ENCODE measurements around the gene GPR107. TPM values are rescaled to one million over a fixed set of nuclear protein-coding genes. Genes with fewer than 3 reads are reported as not detected.

Gene GPR107
- total RNA-seq, 1 donor from 2014 or later: 43.8 TPM

- no peaks in the 10 kb centered on the region for H3K36me3 Mint-ChIP-seq (ENCODE audit: low read depth)
- H3K4me3 Mint-ChIP-seq: no peak overlapping the region
- DNase-seq (ENCODE audit: low read depth, low spot score): no peak
- TF ChIP-seq, protein P1, sequence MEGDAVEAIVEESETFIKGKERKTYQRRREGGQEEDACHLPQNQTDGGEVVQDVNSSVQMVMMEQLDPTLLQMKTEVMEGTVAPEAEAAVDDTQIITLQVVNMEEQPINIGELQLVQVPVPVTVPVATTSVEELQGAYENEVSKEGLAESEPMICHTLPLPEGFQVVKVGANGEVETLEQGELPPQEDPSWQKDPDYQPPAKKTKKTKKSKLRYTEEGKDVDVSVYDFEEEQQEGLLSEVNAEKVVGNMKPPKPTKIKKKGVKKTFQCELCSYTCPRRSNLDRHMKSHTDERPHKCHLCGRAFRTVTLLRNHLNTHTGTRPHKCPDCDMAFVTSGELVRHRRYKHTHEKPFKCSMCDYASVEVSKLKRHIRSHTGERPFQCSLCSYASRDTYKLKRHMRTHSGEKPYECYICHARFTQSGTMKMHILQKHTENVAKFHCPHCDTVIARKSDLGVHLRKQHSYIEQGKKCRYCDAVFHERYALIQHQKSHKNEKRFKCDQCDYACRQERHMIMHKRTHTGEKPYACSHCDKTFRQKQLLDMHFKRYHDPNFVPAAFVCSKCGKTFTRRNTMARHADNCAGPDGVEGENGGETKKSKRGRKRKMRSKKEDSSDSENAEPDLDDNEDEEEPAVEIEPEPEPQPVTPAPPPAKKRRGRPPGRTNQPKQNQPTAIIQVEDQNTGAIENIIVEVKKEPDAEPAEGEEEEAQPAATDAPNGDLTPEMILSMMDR (conservative IDR thresholded peaks at IDR 0.05): no peak
- no peak overlapping the region for H3K27ac Mint-ChIP-seq (ENCODE audit: unreplicated experiment)
- H3K4me1 Mint-ChIP-seq: peaks cover 8% of the 10 kb centered on the region
- no peaks in the 10 kb centered on the region for H3K9me3 Mint-ChIP-seq
- H3K27me3 Mint-ChIP-seq (ENCODE audit: low read depth): no peaks in the 10 kb centered on the region
Observed at GRCh38 chr9:130026583-130027340, 26.9 kb upstream of the GPR107 start.

DNA sequence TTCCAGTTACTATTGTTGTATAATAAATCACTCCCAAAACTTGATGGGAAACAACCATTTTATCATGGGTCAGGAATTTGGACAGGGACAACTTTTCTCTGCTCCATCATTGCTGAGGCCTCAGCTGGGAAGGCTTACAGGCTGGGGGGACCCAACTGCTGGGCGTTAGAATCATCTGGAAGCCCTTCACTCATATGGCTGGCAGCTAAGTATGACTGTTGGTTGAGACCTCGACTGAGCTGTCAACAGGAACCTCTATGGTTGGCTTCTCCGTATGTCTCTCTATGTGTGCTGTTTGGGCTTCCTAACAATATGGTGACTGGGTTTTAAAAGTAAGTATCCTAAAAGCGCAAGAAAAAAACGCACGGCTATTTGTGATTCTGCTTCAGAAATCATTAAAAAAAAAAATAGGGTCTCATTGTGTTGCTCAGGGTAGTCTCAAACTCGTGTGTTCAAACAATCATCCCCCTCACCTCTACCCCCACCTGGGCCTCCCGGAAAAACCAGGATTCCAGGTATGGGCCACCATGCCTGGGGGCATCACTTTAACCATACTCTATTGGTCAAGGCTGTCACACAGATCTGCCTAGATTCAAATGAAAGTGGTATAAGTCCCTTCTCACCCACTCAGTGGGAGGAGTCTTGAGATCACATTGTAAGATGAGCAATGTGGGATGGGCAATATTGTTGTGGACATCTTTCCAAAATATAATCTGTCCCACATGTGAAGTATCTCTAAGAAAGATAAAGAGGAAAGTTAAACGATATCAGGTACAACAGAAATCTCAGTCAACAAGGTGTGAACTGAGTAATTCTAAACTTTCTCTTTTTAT, 26.0 kb upstream of the GPR107 start:
- no peak for DNase-seq (ENCODE audit: low read depth, low spot score)
- Mint-ChIP-seq H3K27me3 (ENCODE audit: low read depth) (no peaks in the 10 kb centered on the region), H3K36me3 (ENCODE audit: low read depth) (no peaks in the 10 kb centered on the region), H3K27ac (ENCODE audit: unreplicated experiment) (peak overlapping the region; percentile 27), H3K4me3 (no peak overlapping the region), H3K9me3 (no peaks in the 10 kb centered on the region), H3K4me1 (peaks cover 13% of the 10 kb centered on the region)
- TF ChIP-seq, protein P1 (conservative IDR thresholded peaks at IDR 0.05): no peak

GRCh38 chr9:130028493-130029222, 25.0 kb upstream of the GPR107 start:
- H3K27ac Mint-ChIP-seq (ENCODE audit: unreplicated experiment): no peak overlapping the region
- TF ChIP-seq, protein P1 (conservative IDR thresholded peaks at IDR 0.05): no peak

GRCh38 chr9:130029223-130029973, 24.3 kb upstream of the GPR107 start:
- Mint-ChIP-seq H3K4me1 (peaks cover 14% of the 10 kb centered on the region), H3K4me3 (no peak overlapping the region), H3K9me3 (no peaks in the 10 kb centered on the region), H3K27ac (ENCODE audit: unreplicated experiment) (no peak overlapping the region), H3K27me3 (ENCODE audit: low read depth) (no peaks in the 10 kb centered on the region), H3K36me3 (ENCODE audit: low read depth) (no peaks in the 10 kb centered on the region)
- TF ChIP-seq, protein P1 (conservative IDR thresholded peaks at IDR 0.05): no peak
- no peak for DNase-seq (ENCODE audit: low read depth, low spot score)

More at GRCh38 chr9:130028493-130029222, 25.0 kb upstream of the GPR107 start:
- Mint-ChIP-seq H3K9me3 (no peaks in the 10 kb centered on the region), H3K27me3 (ENCODE audit: low read depth) (no peaks in the 10 kb centered on the region), H3K4me1 (peaks cover 16% of the 10 kb centered on the region), H3K36me3 (ENCODE audit: low read depth) (no peaks in the 10 kb centered on the region), H3K4me3 (no peak overlapping the region)
- no peak for DNase-seq (ENCODE audit: low read depth, low spot score)

DNA sequence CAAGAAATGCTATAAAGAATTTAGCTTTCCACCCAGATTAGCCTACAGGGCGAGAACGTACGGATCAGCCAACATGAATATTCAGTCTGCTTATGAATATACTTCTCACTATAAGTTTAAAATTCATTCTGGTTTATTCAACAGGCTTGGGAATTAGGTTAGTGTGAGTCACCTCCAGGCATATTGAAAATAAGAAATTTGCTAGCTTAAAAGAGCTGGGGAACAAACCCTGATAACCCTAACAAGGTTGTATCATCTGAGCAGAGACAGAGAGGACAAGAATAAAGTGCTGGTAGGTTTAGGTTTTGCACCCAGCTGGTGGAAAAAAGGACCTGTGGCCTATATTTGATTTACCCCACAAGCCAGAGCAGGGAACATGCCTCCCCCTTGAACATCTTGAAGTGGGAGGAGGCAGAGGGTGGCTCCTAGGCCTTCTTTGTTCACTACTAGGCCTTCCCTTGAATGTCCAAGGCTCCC, 23.0 kb upstream of the GPR107 start:
- H3K4me1 Mint-ChIP-seq: peaks cover 18% of the 10 kb centered on the region
- TF ChIP-seq, protein P1 (conservative IDR thresholded peaks at IDR 0.05): no peak
- no peaks in the 10 kb centered on the region for H3K27me3 Mint-ChIP-seq (ENCODE audit: low read depth)
- H3K4me3 Mint-ChIP-seq: no peak overlapping the region
- DNase-seq (ENCODE audit: low read depth, low spot score): no peak
- H3K27ac Mint-ChIP-seq (ENCODE audit: unreplicated experiment): no peak overlapping the region
- H3K9me3 Mint-ChIP-seq: no peaks in the 10 kb centered on the region
- H3K36me3 Mint-ChIP-seq (ENCODE audit: low read depth): no peaks in the 10 kb centered on the region
